Measurements from ENCODE around the gene BCLAF1.

- no peak for TF ChIP-seq CTCF (IDR thresholded peaks at IDR 0.05)
- no peak for TF ChIP-seq POLR2A (IDR thresholded peaks at IDR 0.05)
These were observed 34.7 kb downstream of the BCLAF1 start for GRCh38 chr6:136254851-136255466.
